Lower lobe of right lung (tissue), 2 donors: ENCODE results near the gene CAPZB. TPM values are rescaled to one million over a fixed set of nuclear protein-coding genes. Genes with fewer than 3 reads are reported as not detected.
A peak's percentile ranks its signal among the peaks of the same experiment; 100 is the strongest.

ENCODE experiments used
- ATAC-seq, 2 donors: fragments of 200-7000 bp; cut with Tn5 transposase; one replicate each; pipeline ENCODE4 v1.9.1; 2020 to 2022; ENCODE audit warnings: mild to moderate bottlenecking in 2 of 2, moderate library complexity in 2 of 2
- DNase-seq: peaks from one replicate; pipeline ENCODE4 v3.0.0-alpha.2; 2020
- H3K27ac ChIP-seq: fragments of 200-600 bp; one replicate; pipeline ENCODE4 v1.8.0; 2022
- H3K27me3 ChIP-seq: fragments of 200-600 bp; one replicate; pipeline ENCODE4 v1.8.0; 2022; ENCODE audit warnings: low read depth
- H3K36me3 ChIP-seq: fragments of 200-600 bp; one replicate; pipeline ENCODE4 v1.8.0; 2022; ENCODE audit warnings: mild to moderate bottlenecking
- H3K4me1 ChIP-seq: fragments of 200-600 bp; one replicate; pipeline ENCODE4 v1.8.0; 2022
- H3K4me3 ChIP-seq: fragments of 200-600 bp; one replicate; pipeline ENCODE4 v1.8.0; 2022; ENCODE audit warnings: mild to moderate bottlenecking
- H3K9me3 ChIP-seq: fragments of 200-600 bp; one replicate; pipeline ENCODE4 v1.8.0; 2022
- CTCF ChIP-seq: fragments of 200-600 bp; IDR thresholded peaks from one replicate; pipeline ENCODE4 v1.8.0; 2022; ENCODE audit warnings: antibody characterized with exemption, mild to moderate bottlenecking
- intact Hi-C: fragments of 100-400 bp; cut with DNase I; formaldehyde crosslinking; loops from one replicate; pipeline ENCODE4 v1.11.0; 2022
- total RNA-seq: library from RNA; stranded (reverse); fragmentation: NEBNext Ultra II Directional; extraction: Animal tissue kit (Norgen Biotek cat#: 25700); gene quantifications from one replicate; pipeline ENCODE4 v1.2.1, GENCODE V29; 2021
- donor health status: DM: no; HTN: yes; CAD: no; lungs with severe emphysema.

CAPZB gene
- total RNA-seq, 1 donor from 2014 or later, result 236 TPM

DNA sequence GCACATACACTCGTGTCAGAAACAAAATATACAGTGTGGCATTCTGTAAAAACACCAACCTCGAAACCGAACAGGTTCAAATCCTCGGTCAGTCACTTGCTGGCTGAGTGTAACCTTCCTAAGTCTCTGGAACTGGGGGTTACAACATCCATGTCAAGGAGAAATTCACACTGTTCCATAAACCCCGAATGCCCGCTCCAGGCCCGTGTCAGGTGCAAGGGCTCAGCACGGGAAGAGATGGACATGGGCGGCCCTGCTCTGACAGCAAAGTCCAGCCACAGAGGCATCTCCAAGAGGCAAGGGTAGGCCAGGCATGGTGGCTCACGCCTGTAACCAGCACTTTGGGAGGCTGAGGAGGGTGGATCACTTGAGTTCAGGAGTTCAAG lies 93.8 kb downstream of the CAPZB start:
- intact Hi-C loops, result no loop called here
- H3K4me3 ChIP-seq, result peak overlapping the region; percentile 33
- no peak for TF ChIP-seq CTCF
- no peak for DNase-seq
- no peaks in the 10 kb centered on the region for H3K27me3 ChIP-seq
- H3K4me1 ChIP-seq, result peaks cover 60% of the 10 kb centered on the region
- peak; percentile 2 for ATAC-seq
- no peaks in the 10 kb centered on the region for H3K9me3 ChIP-seq
- peaks cover 15% of the 10 kb centered on the region for H3K36me3 ChIP-seq
- peak overlapping the region; percentile 77 for H3K27ac ChIP-seq

GRCh38 chr1:19390901-19391595 lies 94.3 kb downstream of the CAPZB start:
- Histone ChIP-seq H3K27ac (peak overlapping the region; percentile 77), H3K9me3 (no peaks in the 10 kb centered on the region), H3K4me3 (peak overlapping the region; percentile 33), H3K4me1 (peaks cover 66% of the 10 kb centered on the region), H3K27me3 (no peaks in the 10 kb centered on the region), H3K36me3 (peaks cover 13% of the 10 kb centered on the region)
- DNase-seq (no peak), ATAC-seq (peak; percentile 63 to 64)
- intact Hi-C loops, result no loop called here
- TF ChIP-seq CTCF, result peak; percentile 83

DNA sequence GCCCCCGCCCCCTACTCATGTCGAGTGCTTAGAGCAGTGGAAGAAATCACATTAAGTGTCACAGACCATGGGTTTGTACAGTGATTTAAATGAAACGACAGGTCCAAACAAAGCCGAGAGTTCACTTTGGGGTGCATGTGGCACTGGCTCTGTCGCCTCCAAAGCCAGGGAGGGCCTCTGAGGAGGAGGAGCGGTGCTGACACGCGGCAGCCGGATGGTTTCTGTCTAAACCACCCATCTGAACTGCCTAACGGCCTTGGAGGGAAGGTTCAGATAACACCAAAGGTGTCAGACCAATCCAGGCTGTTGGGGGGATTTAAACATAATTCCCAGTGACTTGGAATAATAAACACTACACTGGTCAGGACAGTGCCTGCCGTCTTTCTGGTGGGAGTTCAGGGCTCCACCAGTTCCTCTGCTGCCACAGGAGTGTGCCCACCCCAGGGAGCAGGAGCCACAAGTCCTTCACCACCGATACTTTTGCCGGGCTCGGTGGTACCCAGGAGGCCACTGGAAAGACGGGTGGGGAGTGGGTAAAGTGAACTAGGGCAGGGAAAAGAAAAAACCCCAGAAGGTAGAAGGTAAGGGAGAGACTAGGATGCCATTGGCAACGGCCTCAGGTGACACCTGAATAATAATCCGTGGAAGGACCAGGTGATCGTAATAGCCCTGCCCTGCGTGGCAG lies 95.0 kb downstream of the CAPZB start:
- Histone ChIP-seq H3K4me1 (peaks cover 71% of the 10 kb centered on the region), H3K27me3 (no peaks in the 10 kb centered on the region), H3K9me3 (no peaks in the 10 kb centered on the region), H3K4me3 (peak overlapping the region; percentile 33), H3K36me3 (peaks cover 11% of the 10 kb centered on the region), H3K27ac (peak overlapping the region; percentile 77)
- intact Hi-C loops, result no loop called here
- TF ChIP-seq CTCF, result no peak
- DNase-seq (no peak), ATAC-seq (peak; percentile 7 to 36)

DNA sequence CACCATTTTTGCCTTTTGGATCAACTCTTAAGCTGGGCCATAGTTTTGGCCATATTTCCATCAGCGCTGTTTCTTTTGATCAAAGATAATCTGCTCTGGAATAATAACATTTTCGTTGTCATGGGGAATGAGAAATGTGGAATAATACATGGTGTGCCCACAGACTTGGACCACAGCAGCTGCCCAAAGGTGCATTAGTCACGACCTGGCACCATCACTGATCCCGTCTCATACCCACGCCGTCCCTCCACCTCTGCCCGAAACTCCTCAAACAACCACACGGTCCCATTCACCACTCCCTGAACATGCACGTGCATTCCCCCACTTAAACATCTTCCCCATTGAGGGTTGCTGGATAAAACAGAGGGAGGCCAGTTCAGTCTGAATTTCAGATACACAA lies 96.4 kb downstream of the CAPZB start:
- no peak overlapping the region for H3K27ac ChIP-seq

DNA sequence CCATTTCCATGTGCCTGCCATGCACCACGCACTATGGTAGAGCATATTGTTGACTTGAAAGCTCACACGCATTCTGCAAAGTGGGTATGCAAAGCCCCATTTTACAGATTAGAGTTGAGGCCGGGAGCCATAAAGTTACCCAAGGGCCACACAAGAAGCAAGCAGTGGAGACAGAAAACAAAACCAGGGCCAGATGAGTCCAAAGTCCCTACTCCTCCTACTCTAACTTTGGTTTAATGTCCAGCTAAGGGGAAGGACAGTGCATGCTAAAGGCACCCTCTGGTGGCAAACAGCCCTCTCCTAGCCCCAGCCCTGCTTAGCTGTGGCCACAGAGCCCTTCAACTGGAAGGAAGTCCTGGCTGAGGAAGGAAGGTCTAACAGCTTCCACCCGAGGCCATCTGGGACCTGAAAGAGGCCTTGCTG lies 98.3 kb downstream of the CAPZB start:
- intact Hi-C loops, result no loop called here
- peaks cover 32% of the 10 kb centered on the region for H3K36me3 ChIP-seq
- no peaks in the 10 kb centered on the region for H3K9me3 ChIP-seq
- no peak for TF ChIP-seq CTCF
- ATAC-seq (no peak), DNase-seq (no peak)
- peaks cover 52% of the 10 kb centered on the region for H3K4me1 ChIP-seq
- no peaks in the 10 kb centered on the region for H3K27me3 ChIP-seq
- no peak overlapping the region for H3K4me3 ChIP-seq
- peak overlapping the region; percentile 71 for H3K27ac ChIP-seq

More for the DNA sequence above, 96.4 kb downstream of the CAPZB start:
- H3K4me3 ChIP-seq, result no peak overlapping the region
- no peaks in the 10 kb centered on the region for H3K9me3 ChIP-seq
- H3K36me3 ChIP-seq, result peaks cover 15% of the 10 kb centered on the region
- peaks cover 68% of the 10 kb centered on the region for H3K4me1 ChIP-seq
- ATAC-seq, result no peak
- intact Hi-C loops, result no loop called here
- no peak for DNase-seq
- no peak for TF ChIP-seq CTCF
- H3K27me3 ChIP-seq, result no peaks in the 10 kb centered on the region
